ENCODE results near the gene ZNF526.
A peak's percentile ranks its signal among the peaks of the same experiment; 100 is the strongest.
"Not testable (repeated sequence)": the region's sequence is repeated elsewhere in the genome, so short reads cannot be mapped to it uniquely, and the experiment has no call there.

ZNF526 gene

GRCh38 chr19:42246922-42247639 lies 27.0 kb downstream of the ZNF526 start:
- no peak for DNase-seq

GRCh38 chr19:42247640-42248199 lies 27.6 kb downstream of the ZNF526 start:
- no peak for DNase-seq

DNA sequence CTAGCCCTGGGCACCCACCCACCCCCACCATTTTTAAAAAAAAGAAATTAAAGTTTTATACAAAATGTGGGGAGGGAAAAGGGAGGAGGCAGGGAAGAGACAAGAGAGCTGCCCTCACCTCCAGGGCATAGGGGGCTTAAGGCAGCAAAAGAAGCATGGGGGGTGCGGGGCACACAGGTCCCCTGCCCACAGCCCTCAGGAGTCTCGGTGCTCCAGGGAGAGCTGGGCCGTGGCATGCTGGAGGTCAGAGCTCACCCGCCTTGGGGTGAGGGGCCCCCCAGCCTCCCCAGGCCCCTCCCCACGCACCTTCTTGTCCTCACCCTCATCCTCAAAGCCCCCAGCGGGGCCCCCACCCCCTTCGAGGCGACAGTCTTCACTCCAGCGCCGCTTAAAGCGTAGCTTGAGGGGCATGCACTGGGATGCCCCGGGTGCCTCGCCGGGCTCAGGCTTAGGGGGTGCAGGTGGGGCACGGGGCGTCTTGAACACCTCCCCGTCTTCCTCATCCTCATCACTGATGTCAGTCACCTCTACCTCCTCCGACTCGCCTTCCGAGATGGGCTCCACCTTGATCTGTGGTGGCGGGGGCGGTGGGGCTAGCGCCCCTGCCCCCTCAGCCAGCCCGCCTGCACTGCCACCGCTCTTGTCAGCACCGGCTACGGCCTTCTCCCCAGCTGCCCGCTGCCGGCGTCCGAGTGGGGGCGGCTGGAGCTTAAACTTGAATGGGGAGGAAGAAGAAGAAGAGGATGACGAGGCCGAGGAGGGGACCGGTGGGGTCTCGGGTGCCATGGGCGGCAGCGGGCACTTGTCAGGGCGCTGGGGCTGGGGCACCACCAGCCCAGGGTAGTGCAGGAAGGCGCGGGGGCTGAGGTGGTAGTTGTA lies 28.4 kb downstream of the ZNF526 start:
- DNase-seq, result no peak

GRCh38 chr19:42249149-42249750 lies 29.1 kb downstream of the ZNF526 start:
- DNase-seq, result no peak

DNA sequence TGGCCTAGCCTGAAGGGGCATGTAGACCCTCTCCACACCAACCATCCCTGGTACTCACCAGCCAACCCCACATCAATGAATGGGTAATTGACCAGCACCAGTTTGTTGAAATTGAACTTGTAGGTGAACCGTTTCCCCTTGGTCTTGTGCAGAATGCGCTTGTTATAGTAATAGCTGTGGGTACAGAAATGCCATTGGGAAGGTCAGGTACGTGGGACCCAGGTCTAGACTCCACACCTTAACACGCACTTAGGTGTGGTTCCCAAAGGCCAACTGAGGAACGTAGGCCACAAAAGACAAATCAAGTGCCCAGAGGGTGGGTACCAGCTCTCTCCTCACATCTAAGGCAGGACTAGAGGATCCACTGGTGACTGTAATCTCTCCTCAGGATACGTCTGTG lies 29.7 kb downstream of the ZNF526 start:
- no peak for DNase-seq

GRCh38 chr19:42250183-42250665 lies 30.1 kb downstream of the ZNF526 start:
- no peak for DNase-seq

- DNase-seq, result no peak
Measured at GRCh38 chr19:42250666-42251531, 30.8 kb downstream of the ZNF526 start.

DNA sequence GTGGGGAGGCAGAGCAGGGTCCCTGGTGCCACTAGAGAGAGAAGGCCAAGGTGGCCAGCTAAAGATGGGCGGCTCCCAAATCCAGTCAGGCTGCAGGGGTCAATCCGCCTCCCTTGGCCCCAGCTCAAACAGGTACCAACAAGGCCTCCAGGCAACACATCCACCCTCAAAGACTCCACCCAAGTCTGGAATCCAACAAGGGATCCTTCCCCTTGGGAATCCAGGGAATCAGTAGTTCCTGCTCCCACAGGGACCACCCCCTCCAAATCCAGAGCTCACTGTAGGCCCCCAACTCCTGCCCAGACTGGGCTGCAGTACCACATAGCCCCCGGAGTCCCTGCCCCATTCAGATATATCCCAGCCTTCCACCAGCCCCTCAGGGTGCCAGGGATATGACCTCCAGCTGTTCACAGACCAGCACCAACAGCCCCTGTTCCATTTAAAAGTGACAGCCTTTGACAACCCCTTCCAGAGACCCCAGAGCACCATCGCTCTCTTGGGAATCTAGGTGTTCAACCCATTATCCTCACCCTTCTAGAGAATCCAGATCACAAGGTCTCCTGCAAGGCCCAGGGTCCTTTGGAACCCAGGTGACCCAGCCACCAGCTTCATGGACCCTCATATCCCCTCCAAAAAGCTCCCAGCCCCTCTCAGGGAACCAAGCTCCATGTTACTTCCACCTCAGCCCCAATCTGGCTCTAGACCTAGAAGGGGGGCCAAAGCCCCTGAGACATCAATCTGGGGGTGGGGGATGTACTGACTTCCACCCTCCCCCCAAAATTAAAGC lies 31.7 kb downstream of the ZNF526 start:
- DNase-seq, result no peak

DNA sequence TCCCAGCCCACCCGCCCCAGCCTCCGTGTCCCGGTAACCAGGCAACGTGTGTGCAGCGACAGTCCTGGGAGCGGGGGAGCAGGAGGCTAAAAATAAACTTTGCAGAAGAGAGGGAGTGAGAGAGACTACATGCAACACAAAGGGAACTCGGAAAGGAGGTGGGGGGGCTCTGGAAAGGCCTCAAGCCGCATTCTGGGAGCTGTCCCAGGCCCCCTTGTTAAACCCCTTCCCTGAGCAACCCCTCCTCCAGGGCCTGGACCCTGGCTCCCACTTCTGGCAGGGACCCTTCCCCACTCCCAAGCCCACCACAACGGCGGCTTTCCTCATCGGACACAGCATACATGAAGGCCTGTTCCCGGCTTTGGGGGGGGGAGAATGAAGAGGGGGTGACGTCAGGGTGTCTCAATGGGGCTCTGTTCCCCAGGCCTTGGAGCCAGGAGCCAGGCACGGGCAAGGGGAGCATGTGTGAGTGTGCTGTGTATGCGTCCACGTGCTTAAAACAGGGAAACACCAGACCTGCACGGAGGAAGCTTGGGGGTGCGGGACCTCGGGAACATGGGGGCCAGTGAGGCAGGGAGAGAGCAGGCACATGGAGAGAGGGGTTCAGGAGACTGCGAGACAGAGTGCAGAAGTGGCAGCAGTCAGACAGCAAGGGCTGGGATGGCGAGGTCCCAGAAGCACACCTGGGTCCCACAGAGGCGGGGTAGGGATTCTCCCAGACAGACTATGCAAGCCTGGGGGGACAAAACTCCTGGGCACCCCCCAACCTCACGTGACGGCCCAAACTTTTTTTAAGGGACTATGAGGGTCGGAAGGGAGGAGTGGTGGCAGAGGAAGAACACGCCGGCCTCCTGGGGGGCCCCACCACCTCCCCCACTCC lies 32.5 kb downstream of the ZNF526 start:
- DNase-seq, result no peak

DNA sequence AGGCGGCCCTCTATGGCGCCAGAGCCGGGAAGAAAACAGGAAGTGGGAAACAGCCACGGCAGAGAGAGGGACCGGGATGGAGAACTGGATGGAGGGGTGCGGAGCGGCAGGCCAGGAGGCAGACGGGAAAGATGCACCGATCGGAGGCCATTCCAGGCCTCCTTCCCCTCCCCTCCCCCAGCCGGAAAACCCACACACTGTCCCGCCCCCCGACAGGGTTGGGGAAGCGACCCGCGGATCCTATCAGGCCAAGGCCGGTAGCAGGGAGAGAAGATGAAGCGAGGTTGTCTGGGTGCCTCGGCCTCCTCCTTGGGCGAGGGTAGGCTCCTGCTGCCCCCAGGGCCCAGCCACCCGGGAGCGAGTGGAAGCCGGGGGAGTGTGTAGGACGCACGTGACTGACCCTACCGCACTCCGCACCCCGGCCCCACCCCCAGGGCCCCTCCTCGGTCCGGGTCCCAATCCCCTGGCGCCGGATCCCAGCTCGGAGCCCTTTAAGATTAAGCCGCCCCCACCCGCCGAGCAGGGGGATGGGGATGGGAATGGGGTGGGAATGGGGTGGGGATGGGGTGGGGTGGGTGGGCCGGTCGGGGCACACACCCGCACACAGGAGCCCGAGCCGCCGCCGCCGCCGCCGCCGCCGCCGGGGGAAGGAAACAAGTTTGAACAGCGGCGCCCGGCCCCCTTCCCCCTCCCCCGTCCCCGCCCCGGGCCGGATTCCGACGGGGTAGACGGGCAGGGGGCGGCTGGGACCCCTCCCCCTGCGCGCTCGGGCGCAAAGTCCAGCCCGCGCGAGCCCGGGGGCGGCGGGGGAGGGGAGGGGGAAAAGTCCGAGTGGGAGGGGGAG lies 33.4 kb downstream of the ZNF526 start:
- peak; percentile 73 for DNase-seq

DNA sequence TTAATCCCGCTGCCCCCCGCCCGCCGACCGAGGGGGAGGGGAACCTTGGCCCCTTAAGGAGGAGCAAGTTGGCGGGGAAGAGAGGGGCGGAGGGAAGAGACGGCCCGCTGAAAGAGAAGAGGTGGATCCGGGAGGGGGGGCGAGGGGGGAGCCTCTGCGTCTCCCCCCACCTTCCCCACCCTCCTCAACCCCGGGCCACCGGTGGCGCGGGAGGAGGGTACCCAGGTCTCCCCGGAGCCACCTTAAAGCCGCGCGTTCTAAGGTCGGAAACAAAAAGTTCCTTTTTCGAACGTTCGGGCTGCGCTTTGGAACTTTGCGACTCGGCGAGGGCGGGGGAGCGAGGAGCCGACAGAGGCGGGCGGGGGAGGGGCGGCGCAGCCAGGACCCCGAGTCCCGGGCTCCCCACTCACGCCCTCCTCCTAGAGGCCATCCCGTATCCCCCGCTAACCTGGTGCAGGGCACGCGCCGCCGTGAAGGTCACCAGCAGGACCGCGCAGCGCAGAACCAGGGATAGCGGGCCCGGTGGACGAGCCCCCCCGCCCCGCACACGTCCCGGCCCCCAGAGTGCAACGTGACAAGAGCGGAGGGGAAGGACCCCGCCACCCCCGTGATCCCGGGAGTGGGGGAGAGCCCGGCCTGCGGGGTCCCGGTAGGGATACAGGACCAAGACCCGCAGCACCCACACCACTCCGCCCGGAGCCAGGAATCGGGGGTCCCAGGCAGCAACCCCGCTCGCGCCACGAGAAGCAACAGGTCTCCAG lies 34.2 kb downstream of the ZNF526 start:
- peak; percentile 57 for DNase-seq

DNA sequence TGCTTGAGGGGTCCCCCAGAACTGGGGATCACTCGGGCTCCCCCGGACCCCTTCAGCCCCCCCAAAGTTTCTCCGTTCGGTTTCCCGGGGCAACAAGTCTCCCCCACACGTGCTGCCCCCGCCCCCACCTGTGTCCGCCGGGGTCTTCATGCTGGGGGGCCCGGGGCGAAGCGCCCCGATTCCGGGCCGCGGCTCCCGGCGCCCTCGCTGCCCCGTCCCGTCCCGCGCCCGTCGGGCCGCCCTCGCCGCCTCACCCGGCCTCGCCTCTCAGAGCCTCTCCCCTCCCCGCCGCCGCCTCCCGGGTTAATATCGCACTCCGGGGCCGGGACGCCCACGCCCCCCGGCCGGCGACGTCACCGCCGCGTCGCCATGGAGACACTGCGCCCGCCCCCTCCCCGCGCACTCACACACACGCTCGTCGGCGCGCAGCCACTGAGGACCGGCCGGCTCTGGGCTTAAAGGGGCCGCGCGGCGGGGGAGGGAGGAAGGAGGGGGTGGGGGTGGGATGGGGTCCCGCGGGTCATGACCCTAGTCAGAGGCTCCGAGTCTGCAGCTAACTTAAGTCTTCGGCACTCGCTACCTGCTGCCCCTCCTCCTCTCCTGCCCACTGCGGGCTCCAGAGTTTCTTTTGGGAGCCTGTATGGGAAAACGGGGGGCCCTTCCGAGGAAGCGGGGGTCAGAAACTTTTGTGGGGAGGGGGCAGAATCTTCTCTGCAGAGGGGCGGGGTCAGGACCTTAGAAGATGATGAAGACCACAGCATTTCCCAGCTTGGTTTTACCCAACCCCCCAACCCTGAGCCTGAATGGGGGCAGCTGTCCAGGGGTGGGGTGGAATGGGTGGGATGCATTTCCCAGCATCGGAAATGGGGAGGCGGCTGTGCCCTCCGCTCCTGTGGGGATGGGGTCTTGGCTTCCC lies 35.0 kb downstream of the ZNF526 start, which contains the start of gene ERF:
ERF (minus strand) TSS at position 279 of the 916 bp plus-strand sequence; CDS start at position 150, 129 bp downstream.
- DNase-seq, result peak; percentile 90

DNA sequence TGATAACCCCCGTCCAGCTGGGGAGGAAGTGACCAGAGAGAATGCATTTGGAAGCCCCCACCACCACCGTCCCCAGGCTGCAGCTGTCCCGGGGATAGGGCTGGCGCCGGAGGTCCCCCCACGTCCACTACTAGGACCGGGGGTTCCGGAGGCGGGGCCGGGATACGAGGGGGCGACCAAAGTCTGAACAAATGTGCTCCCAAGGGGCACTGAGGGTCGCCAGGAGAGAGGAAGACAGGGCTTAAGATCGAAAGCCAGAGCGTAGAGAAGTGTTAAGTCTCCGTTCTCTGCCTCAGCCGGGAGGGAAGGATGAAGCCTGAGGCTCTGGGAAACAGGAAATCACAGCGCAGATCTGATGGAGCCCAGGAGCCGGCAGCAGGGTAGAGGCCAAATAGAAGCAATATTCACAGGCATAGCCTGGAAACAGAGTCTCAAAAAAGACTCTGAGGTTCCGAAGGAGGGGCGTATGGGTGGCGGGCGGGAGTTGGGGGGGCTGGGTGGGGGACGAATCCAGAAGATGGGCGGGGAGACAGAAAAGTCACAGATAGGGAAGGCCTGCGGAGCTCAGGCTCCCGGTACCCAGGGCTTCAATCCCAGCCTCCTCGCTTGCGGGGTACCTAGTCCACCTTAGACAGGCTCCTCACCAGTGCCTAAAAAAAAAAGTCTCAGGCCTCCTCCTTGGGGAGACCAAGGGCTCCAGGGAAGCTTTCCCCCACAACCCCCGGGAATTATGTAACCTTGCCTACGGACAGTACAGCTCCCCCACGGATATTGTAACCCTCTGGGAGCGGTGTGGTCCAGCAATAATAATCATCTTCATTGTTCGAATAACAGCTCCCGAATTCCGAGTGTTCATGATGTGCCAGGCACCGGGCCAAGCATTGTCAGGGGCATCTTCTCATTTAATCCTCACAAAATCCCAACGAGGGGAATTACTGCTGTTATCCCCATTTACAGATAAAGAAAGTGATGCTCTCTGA lies 35.9 kb downstream of the ZNF526 start:
- peak; percentile 60 for DNase-seq

- not testable (repeated sequence) for DNase-seq
Measured at GRCh38 chr19:42257842-42258241, 37.7 kb downstream of the ZNF526 start.

GRCh38 chr19:42261763-42262162 lies 41.7 kb downstream of the ZNF526 start:
- no peak for DNase-seq

- not testable (repeated sequence) for DNase-seq
Measured at GRCh38 chr19:42266105-42266504, 46.0 kb downstream of the ZNF526 start.
